ENCODE results near the gene STRN.
"Not testable (repeated sequence)": the region's sequence is repeated elsewhere in the genome, so short reads cannot be mapped to it uniquely, and the experiment has no call there.

STRN gene

DNA sequence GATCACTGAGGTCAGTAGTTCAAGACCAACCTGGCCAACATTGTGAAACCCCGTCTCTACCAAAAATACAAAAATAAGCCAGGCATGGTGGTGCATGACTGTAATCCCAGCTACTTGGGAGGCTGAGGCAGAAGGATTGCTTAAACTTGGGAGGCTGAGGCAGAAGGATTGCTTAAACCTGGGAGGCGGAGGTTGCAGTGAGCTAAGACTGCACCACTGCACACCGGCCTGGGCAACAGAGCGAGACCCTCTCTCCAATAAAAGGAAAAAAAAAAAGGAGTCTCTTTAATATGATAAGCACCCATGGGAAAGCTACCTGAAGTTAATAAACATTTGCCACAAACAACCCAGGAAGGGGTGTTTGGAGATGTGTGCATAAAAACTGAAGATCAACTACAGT lies 2.6 kb downstream of the STRN start:
- no peak for DNase-seq

DNA sequence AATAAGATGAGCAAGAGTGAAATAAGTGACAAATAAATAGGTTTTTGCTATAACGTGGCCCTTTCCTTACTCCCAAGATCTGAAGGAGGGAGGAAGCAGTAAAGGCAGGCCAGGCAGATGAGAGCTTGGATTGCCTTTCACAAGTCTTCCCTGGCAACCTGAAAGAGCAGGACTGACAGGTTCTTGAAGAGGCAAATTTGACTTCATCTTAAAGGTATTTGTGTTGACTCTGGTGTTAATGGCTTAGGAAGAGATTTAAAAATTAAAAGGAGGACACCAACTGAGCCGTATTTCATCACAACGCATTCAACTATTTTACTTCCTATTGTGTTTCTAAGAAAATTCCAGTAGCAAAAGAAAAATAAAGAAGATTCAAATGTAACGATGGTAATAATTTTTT lies 3.2 kb downstream of the STRN start:
- DNase-seq: no peak

DNA sequence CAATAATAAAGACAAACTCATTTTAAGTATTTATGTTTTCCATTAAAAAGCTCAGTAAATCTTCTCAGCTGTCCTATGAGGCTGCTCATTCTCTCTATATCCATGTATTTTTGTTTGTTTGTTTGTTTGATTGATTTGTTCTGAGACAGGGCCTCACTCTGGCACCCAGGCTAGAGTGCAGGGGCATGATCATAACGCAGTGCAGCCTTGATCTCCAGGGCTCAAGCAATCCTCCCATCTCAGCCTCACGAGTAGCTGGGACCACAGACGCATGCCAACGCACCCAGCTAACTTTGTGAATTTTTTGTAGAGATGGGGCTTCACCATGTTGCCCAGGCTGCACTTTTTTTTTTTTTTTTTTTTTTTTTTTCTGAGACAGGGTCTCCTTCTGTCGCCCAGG lies 5.6 kb downstream of the STRN start:
- DNase-seq: no peak

DNA sequence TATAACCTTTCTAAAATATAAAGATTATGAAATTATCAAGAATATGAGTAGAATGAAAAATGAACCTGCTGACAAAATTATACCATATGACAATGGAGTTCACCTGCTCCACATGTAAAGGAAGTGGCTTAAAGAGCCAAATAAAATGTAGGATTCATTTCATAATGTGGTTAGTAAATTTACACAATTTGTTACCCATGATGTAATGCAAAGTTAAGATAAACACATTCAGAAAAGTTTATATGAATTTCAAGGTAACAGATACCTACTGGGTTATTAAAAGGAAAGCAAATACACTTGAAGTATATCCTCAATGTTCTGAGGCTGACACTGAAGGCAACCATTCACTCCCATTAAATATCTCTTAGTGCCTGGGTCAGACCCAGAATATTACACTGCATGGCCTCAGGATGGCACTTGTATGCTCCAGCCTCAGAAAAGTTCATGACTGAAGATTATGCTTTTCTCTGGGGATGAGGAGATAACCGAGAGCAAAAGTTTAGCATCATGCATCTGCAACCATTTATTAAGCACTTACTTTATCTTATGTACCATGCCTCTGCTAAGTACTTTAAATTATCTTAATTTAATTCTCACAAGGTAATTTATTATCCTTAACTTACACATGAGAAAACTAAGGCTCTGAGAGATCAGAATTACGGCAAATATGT lies 6.2 kb downstream of the STRN start:
- DNase-seq: peak; percentile 51

DNA sequence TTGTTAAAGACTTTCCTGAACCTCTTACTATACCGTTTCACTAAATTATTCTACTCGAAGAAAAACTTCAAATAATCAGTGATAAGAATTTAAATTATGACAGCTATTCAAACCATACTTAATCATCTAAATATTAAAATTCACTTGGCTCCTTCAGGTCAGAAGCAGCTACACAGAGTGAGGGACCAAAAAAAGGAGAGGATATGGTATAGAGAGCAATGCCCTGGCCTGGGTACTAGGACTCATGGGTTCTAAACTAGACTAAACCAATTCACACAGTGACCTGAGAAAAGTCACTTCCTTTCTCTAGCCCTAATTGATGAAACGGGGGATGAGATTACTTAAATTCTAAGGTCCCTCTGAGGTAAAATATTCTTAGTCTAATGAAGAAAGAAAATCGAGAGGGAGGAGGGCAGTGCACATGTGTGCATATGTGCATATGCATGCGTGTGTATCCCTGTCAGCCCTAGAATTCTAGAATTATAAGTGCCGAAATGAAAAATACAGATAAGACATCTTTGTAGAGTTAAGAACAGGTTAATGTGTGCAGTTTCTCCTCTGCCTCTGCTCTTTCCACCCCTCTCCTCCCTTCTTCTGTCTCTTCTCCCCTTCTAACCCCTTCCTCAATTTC lies 11.2 kb downstream of the STRN start:
- DNase-seq: no peak

DNA sequence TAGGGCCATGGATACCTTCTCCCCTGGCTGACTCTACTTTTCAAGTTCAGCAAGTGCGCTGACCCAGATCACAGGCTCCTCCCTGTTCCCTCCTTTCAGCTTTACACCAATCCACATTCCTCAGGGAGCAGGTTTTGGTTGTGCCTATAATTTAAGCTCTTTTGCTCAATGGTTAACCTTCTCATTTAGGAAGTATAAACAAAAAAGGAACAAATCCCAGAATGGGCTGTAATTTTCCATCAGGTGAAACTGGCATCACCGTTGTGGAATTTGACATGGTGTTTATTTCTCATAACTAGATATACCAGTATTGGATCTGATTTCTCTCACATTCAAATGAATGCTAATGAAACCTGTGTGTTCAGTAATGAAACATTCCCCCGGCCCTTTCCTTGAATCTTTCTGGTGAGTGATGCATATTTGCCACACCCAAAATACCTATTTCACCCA lies 13.6 kb downstream of the STRN start:
- no peak for DNase-seq

DNA sequence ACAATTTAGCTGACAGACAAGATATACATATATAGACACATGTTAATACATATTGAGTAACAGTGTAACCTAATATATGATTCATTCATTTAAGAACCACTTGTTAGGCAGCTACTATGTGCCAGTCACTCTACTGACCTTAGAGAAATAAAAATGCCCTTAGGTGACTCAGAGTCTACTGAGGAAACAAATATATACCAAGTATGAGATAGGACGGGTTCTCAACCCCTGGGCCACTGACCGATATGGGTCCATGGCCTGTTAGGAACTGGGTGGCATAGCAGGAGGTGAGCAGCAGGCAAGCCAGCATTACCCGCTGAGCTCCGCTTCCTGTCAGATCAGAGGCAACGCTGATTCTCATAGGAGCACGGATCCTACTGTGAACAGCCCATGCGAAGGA lies 14.8 kb downstream of the STRN start:
- DNase-seq: no peak

DNA sequence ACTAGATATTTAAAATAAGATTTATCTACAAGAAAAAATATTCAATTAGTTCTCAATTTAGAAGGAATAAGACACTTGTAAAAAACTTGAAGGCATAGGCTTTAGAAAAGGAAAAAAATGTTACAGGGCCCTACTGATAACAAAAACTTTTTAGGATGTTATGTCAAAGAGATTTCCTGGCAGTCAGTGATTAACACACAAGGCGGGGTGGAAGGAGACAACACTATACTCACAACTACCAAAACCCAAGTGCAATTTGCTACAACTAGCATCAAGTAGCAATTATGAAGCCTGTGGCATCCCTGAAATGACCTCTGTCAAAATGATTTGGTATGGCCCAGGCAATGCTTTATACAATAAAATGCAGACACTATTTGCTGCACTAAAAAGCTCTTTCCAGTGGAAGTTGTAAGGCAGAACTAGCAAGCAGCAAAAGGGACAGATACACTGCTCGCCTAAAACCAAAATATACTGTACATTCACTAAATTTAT lies 15.3 kb downstream of the STRN start:
- peak; percentile 65 for DNase-seq

DNA sequence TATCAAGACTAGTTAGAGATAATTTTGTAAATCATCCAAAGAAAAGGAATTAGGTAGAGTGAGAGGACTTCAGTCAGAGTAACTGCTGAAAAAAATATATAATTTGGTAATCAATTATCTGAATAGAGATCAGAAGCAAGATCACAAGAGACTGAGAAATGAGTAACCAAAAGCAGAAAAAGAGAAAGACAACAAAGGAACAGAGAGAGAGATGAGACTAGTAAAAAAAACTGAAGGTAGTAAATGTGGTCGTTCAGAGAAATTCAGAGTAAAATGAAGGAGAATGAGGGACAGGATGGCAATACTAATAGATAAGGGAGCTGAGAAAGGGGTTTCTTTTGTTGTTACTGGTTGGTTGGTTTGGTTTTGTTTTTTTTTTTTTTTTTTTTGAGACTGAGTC lies 16.5 kb downstream of the STRN start:
- DNase-seq: no peak

DNA sequence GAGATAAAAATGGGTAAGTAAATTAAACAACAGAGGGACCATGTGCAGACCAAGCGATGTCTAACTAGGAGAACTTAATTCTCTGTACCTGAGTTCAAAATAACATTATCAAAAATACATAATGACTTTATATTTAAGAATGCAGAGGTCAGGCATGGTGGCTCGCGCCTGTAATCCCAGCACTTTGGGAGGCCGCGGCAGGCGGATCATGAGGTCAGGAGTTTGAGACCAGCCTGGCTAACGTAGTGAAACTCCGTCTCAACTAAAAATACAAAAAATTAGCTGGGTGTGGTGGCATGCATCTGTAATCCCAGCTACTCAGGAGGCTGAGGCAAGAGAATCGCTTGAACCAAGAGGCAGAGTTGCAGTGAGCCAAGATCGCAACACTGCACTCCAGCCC lies 21.1 kb downstream of the STRN start:
- DNase-seq: not testable (repeated sequence)

DNA sequence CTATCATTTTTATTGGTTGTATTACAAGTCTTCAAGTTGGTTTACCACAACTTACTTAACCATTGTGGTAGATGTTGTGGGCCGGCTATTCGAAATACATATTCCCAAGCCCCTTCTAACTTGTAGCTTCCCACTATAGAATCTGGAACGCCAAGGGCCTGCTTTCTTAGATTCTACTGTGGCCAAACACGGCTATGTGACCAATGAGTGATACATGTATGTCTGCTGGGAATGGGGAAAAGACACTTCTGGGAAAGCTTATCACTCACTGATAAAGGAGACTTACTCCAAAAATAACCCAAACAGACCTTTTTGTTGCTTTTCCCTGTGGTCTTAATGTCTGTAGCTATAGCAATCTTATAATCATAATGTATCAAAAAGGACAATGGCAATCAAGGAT lies 24.5 kb downstream of the STRN start:
- DNase-seq: no peak

DNA sequence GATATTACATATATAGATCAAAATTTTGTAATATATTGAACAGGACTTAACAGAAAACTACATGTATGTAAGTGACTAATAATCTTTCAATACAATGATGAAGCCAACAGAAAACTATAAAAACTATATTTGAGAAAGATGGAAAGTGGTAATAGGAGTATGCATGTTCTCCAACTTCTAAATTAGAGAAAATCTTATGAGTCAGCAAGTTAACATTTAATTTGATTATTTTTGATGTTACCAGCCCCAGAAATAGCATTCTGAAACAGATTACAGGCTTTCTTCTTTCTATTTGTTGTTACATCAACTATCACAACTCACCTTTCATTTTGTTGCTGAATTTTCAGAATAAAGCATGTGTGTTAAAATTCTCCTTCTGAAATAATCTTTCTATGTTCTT lies 29.8 kb downstream of the STRN start:
- DNase-seq: not testable (repeated sequence)

DNA sequence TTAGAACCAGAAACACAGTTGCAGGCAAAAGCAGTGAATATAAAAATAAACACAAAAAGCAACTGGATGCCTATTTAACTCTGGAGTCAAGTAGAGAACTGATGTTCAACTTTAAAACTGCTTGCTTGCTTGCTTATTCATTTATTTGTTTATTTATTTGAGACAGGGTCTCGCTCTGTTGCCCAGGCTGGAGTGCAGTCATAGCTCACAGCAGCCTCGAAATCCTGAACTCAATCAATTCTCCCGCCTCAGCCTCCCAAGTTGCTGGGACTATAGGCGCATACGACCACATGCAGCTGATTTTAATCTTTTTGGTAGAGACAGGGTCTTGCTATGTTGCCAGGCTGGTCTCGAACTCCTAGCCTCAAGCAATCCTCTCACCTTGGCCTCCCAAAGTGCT lies 34.6 kb downstream of the STRN start:
- DNase-seq: peak; percentile 7

DNA sequence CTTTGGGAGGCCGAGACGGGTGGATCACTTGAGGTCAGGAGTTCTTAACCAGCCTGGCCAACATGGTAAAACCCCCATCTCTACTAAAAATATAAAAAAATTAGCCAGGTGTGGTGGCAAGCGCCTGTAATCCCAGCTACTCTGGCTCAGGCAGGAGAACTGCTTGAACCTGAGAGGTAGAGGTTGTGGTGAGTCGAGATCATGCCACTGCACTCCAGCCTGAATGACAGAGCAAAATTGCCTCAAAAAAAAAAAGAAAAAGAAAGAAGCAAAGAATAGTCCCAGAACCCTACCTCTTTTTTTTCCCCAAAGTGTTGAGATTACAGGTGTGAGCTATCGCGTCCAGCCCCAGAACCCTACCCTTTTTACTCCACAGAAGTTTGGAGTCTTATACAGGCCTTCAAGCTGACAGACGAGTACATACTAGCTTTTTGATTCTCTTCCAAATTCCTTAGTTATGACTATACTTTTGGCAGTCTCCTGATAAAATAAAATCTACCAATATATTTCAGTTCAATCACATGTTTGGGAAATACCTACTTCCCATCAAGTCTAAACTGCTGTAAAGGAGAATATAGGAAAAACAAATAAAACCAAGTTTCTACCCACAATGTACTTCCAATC lies 35.4 kb downstream of the STRN start:
- DNase-seq: peak; percentile 15

DNA sequence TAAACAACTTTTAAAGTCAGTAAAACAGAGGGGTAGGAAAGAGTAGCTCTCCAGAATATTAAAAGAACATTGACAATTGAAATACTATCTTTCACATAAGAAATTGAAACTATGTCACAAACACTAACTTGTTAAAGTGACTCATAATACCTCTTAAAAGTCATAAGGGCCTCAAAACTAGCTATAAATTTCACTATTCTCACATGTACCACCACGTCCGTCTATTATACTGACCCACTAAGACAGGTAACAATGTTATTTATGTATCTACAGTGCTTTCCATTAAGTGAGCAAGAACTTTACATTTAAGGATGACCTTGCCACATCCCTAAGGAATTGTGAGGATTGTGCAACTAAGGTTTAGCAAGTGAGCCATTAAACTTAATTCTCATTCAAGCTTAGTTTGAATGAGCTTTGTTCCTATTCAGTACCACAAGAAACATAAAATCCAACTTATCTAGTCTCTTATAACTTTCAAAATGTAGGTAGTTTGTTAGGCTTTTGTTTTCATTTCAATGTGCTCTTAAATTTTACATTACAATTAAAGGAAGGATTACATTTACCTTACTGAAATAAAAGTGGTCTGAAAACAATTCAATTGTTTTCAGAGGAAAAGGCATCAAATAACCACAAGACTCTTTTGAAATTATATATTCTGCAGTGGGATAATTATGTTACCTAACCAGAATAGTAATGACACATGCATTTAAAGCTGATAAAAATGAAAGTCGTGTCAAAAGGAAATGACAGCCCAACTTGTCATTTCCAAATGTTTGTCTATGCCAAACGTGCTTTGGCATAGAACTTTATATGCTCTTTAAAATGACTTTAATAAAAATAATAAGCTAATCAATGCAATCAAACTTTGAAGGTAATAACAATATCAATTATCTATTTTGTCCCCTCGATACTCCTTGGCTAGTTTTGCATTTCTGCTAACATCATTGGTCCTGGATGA lies 39.9 kb downstream of the STRN start:
- DNase-seq: not testable (repeated sequence)

DNA sequence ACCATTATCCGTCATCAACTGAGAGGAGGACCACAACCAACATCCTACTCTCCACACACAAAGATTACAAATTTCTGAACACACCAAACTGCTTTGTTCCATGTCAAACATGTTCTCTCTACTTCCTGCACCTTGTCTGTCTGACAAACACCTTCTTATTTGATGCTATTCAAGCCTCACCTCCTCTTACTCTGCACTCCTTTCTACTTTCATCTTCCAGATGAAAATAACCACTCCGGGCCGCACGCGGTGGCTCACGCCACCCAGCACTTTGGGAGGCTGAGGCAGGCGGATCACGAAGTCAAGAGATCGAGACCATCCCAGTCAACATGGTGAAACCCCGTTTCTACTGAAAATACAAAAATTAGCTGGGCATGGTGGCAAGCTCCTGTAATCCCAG lies 43.7 kb downstream of the STRN start:
- DNase-seq: not testable (repeated sequence)

DNA sequence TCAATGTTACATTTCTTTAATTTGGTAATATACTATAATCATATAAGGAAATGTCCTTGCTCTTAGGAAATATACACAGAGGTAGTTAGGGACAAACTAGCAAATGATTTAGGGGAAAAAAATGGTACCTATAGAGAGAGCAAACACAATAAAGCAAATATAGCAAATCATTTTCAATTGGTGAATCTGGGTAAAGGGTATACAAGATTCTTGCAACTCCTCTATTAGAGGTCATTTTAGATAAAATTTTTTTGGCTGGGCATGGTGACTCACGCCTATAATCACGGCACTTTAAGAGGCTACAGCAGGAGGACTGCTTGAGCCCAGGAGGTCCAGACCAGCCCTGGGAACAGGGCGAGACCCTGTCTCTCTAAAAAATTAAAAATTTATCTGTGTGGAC lies 44.4 kb downstream of the STRN start:
- DNase-seq: no peak

DNA sequence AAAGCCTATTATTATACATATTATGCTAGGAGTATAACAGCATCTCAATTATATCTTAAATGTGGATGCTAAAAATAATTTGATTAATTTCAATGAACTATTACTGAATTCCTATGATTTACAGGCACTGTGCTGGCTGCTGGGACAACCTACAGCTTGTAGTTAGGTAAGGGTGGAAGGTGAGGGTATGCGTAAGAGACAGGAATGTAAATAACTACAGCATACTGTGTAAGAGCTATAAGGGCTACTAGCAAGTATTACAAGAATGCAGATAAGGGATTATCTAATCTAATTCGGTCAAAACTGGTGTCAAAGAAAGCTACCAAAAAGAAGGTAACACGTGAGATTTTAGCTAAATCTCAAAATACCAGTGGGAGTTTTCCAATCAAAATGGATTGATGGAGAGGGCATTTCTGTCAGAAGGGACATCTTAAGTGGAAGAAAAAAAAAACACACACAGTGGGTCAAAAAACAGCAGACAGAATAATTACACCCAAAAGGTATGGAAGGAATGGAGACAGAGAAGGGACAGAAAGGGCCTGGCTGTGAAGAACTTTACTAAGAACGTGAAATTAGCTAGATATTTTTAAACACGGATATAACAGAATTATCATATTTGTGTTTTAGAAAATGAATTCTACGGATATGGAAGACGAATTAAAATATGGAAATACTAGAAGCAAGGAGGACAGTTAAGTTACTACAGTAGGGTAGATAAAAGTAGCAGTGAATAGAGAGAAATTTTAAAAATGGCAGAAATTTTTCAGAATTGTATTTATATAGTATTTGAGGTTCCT lies 47.1 kb downstream of the STRN start:
- DNase-seq: no peak

DNA sequence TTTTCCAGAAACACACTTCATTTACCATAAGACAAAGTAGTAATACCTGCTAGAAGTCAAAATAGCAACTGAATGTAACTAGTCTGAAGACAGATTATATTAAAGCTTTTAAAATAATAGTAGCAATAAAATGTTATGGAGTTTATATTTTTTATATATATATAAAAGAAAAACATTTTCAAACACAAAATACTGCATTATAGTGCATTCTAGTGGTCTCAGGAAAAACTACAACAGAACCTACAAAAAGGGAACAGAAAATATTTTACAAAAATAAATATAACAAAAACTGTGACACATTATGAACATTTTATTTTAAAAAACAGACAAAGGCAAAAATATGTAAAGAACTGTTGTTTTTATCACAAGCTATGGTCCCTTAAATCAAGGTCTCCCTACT lies 48.0 kb downstream of the STRN start:
- peak; percentile 23 for DNase-seq

DNA sequence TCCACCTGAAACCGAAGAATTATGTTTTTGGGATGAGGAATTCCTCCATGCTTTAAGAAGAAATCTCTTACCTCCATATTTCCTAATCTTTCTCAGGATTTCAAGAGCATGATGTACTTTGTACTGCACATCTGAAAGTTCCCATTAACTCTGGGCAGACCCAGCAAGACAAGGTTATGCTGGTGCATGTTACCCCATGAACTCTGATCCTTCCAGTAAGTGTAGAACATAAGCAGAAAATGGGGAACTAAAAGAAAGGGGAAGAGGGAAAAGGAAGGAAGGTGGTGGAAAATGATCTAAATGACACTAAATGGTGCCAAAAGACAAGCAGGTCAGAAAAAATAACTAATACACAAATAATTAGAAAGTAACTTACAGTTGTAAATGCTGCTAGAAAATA lies 50.7 kb downstream of the STRN start:
- peak; percentile 26 for DNase-seq

DNA sequence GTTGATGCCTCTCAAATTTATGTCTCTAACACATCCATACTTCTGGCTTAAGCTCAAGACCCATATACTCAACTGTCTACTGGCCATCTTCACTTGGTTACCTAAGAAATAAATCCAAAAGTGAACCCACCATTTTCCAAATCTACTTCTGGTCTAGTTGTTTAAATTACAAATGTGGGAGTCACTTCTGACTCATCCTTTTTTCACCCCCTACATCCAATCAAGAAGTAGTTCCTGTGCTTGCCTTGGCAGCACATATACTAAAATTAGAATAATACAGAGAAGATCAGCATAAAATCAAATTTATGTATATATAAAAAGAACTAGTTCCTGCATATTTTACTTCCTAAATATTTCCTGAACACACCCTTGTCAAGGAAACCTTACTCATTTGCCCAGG lies 53.6 kb downstream of the STRN start:
- DNase-seq: no peak

DNA sequence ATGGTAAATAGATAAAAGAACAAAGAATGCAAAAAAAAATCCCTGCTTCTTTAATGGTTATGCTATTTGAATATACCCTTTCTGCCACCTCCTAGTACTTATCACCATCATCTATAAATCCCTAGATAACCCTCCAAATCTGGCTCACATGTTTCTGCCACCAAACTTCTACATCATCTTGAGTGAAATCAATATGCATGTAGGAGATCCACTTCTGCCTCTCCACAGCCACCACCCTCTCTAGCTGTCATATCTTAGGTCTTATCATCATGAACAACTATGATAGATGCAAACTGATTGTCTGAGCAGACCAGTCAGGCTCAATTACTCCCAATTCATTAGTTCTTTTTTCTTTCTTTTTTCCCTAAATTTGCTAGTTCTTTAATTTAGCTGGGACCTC lies 55.3 kb downstream of the STRN start:
- DNase-seq: no peak
